ENCODE measurements around the gene ADPRH. TPM values are rescaled to one million over a fixed set of nuclear protein-coding genes. Genes with fewer than 3 reads are reported as not detected.

Gene ADPRH
- polyA plus RNA-seq, 3 donors: 10.6 to 37.8 (median 31.5) TPM

DNA sequence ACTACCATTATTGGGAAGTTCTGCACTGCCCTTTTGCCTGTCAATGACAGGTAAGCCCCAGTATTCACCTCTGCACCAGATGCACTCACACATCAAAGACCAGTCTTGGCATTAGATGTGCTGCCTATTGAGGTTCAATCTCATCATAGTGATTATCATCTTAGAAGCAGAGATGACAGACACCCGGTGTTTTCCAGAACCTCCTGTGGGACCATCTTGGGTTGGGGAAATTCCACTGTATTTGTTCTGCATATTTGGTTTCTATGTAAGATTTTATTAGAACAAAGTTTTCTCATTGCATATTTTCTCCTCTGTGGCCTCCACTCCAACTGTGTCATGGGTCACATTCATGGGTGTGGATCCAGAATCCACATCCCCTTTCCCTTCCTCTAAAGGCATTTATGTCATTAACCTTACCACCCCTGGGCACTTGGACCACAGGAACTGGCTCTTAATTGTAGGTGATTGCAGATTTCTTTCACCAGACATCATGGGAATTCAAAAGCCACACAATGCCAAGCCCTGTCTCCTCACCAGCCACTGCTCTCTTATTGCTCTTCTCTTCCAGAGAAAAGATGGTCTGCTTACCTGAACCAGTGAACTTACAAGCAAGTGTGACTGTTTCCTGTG is 49.6 kb downstream of the ADPRH start:
- no peaks in the 10 kb centered on the region for H3K79me2 ChIP-seq (ENCODE audit: insufficient read depth, low read length)
- H2AFZ ChIP-seq (ENCODE audit: insufficient read depth, low read depth, low read length, poor library complexity, severe bottlenecking): no peak overlapping the region
- no peaks in the 10 kb centered on the region for H3K36me3 ChIP-seq (replicated peaks in 1 of 2; ENCODE audit: control insufficient read depth in 1 of 2, insufficient read depth in 2 of 2, low read length in 2 of 2)
- peak overlapping the region in 1 of 2 donors; percentile 53 for H3K4me3 Mint-ChIP-seq
- intact Hi-C loops (cut with micrococcal nuclease): loop anchor here in 1 of 2 donors (1.0 kb wide), 1 partner anchor 9 kb away; no protein-coding TSS in a partner anchor
- DNase-seq: peak; percentile 44 to 86 (median 76)
- peak overlapping the region; percentile 5 for H3K9ac ChIP-seq (ENCODE audit: insufficient read depth, low read length, poor library complexity, severe bottlenecking)
- TF ChIP-seq, protein P1, sequence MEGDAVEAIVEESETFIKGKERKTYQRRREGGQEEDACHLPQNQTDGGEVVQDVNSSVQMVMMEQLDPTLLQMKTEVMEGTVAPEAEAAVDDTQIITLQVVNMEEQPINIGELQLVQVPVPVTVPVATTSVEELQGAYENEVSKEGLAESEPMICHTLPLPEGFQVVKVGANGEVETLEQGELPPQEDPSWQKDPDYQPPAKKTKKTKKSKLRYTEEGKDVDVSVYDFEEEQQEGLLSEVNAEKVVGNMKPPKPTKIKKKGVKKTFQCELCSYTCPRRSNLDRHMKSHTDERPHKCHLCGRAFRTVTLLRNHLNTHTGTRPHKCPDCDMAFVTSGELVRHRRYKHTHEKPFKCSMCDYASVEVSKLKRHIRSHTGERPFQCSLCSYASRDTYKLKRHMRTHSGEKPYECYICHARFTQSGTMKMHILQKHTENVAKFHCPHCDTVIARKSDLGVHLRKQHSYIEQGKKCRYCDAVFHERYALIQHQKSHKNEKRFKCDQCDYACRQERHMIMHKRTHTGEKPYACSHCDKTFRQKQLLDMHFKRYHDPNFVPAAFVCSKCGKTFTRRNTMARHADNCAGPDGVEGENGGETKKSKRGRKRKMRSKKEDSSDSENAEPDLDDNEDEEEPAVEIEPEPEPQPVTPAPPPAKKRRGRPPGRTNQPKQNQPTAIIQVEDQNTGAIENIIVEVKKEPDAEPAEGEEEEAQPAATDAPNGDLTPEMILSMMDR (IDR thresholded peaks at IDR 0.05): no peak
- peak overlapping the region; percentile 87 to 100 (median 94) for H3K27ac Mint-ChIP-seq
- no CpG with 5 or more reads among the region's 1 CpG for WGBS (ENCODE audit: insufficient coverage)
- H3K4me1 Mint-ChIP-seq: peaks cover 75% of the 10 kb centered on the region
- H3K4me1 ChIP-seq (ENCODE audit: control insufficient read depth in 1 of 2, insufficient read depth in 2 of 2, low read length in 2 of 2): peaks cover 79 to 83% of the 10 kb centered on the region in 2 donors
- H3K9me3 ChIP-seq (replicated peaks in 1 of 2; ENCODE audit: control insufficient read depth in 1 of 2, insufficient read depth in 1 of 2, low read length in 2 of 2): no peaks in the 10 kb centered on the region
- peak overlapping the region in 1 of 3 experiments; percentile 23 for H3K4me3 ChIP-seq (replicated peaks in 1 of 3; ENCODE audit: low read depth in 2 of 3, low read length in 3 of 3)
- peaks cover 0 to 8% of the 10 kb centered on the region in 2 donors for H3K36me3 Mint-ChIP-seq
- peaks cover 0 to 6% (median 4%) of the 10 kb centered on the region in 3 donors for H3K27me3 Mint-ChIP-seq (ENCODE audit: low read depth in 3 of 3)
- H3K27ac ChIP-seq (ENCODE audit: low read depth in 1 of 2, low read length in 2 of 2): peak overlapping the region; percentile 63 to 93
- H3K4me2 ChIP-seq (replicated peaks; ENCODE audit: extremely low read depth, low read length, poor library complexity, severe bottlenecking): peak overlapping the region; percentile 9
- peaks cover 0 to 7% (median 0%) of the 10 kb centered on the region in 7 donors for H3K9me3 Mint-ChIP-seq
- no peaks in the 10 kb centered on the region for H4K20me1 ChIP-seq (ENCODE audit: insufficient read depth, low read length)
- no peaks in the 10 kb centered on the region for H3K27me3 ChIP-seq (ENCODE audit: control insufficient read depth in 2 of 2, insufficient read depth in 2 of 2, low read length in 2 of 2)

DNA sequence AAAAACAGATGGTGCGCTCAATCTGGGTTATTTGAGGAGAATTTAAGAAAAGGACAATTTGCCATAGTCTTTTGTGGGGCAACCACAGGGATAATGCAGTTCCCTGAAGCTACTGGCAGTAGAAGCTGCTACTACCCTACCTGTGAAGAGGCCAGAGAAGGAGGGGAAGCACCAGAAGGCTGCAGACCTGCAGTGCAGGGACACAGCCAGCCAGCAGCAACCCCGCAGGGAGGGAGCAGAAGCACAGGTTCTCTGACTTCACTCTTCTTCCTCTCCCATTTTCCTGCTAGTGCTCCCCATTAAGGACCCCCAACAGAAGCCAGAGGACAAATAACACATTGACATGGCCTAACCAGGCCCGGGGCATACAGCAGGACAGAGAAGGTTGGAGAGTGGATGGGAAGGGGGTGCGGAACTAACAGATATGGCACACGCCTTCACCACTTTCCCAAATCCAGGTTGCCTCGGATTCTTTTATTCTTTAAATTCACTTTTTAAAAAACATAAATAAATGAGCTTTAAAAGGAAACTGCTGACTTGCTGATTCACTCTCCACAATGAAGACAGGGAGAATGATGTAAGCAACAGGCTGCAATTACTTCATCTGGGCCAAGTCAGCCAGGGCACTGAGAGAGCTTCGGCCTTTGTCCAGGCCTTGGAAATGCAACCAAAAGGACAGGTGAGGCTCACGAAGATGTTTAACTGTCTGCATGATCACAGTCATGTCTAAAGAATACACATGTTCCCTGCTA is 51.0 kb downstream of the ADPRH start:
- H3K27ac ChIP-seq (ENCODE audit: low read depth in 1 of 2, low read length in 2 of 2): peak overlapping the region; percentile 90 to 93
- H3K27me3 ChIP-seq (ENCODE audit: control insufficient read depth in 2 of 2, insufficient read depth in 2 of 2, low read length in 2 of 2): no peaks in the 10 kb centered on the region
- Mint-ChIP-seq H3K9me3 (peaks cover 0 to 6% (median 0%) of the 10 kb centered on the region in 7 donors), H3K36me3 (peaks cover 0 to 8% of the 10 kb centered on the region in 2 donors), H3K4me3 (peak overlapping the region in 1 of 2 donors; percentile 61), H3K4me1 (peaks cover 69% of the 10 kb centered on the region), H3K27me3 (ENCODE audit: low read depth in 3 of 3) (peaks cover 0 to 6% (median 4%) of the 10 kb centered on the region in 3 donors), H3K27ac (peak overlapping the region; percentile 94 to 100 (median 98))
- H3K36me3 ChIP-seq (replicated peaks in 1 of 2; ENCODE audit: control insufficient read depth in 1 of 2, insufficient read depth in 2 of 2, low read length in 2 of 2): no peaks in the 10 kb centered on the region
- TF ChIP-seq, protein P1 (IDR thresholded peaks at IDR 0.05): no peak
- intact Hi-C loops (cut with micrococcal nuclease): no loop called here
- DNase-seq: peak; percentile 74 to 89 (median 77)
- peaks cover 70 to 72% of the 10 kb centered on the region in 2 donors for H3K4me1 ChIP-seq (ENCODE audit: control insufficient read depth in 1 of 2, insufficient read depth in 2 of 2, low read length in 2 of 2)
- peak overlapping the region; percentile 32 for H3K4me2 ChIP-seq (replicated peaks; ENCODE audit: extremely low read depth, low read length, poor library complexity, severe bottlenecking)
- WGBS (ENCODE audit: insufficient coverage): 13% methylated on average over 2 of the region's 8 CpGs
- H4K20me1 ChIP-seq (ENCODE audit: insufficient read depth, low read length): no peaks in the 10 kb centered on the region
- peak overlapping the region in 1 of 3 experiments; percentile 37 for H3K4me3 ChIP-seq (replicated peaks in 1 of 3; ENCODE audit: low read depth in 2 of 3, low read length in 3 of 3)
- H3K9me3 ChIP-seq (replicated peaks in 1 of 2; ENCODE audit: control insufficient read depth in 1 of 2, insufficient read depth in 1 of 2, low read length in 2 of 2): no peaks in the 10 kb centered on the region
- peak overlapping the region; percentile 59 for H3K9ac ChIP-seq (ENCODE audit: insufficient read depth, low read length, poor library complexity, severe bottlenecking)
- no peaks in the 10 kb centered on the region for H3K79me2 ChIP-seq (ENCODE audit: insufficient read depth, low read length)
- no peak overlapping the region for H2AFZ ChIP-seq (ENCODE audit: insufficient read depth, low read depth, low read length, poor library complexity, severe bottlenecking)

Measured in CD14-positive monocyte (primary cell).